H1 (cell line): Measurements from ENCODE around the gene SYT6. TPM values are rescaled to one million over a fixed set of nuclear protein-coding genes. Genes with fewer than 3 reads are reported as not detected.

ENCODE experiments used
- CTCF ChIA-PET: fragments of 300-600 bp; sonication (Branson Sonifier 250); formaldehyde crosslinking; loops from one replicate; lab custom pipeline; 2021; ENCODE audit not compliant: partially characterized antibody; lab: Charles Lee
- POLR2A ChIA-PET: fragments of 300-600 bp; sonication (Branson Sonifier 250); formaldehyde crosslinking; loops from one replicate; lab custom pipeline; 2021; ENCODE audit warnings: inconsistent platforms; ENCODE audit not compliant: partially characterized antibody; lab: Charles Lee
- DNase-seq, 2 experiments: peaks; one replicate each; pipeline versions ENCODE4 v3.0.0 to v3.0.0-alpha.2; 2010 to 2022; ENCODE audit warnings: low spot score in 2 of 2, low read depth in 1 of 2, mixed read lengths in 1 of 2
- FAIRE-seq: peaks from 2 replicates; lab custom pipeline; 2011; peaks lifted over from hg19 to GRCh38; lab: Jason Lieb, UNC
- H2AFZ ChIP-seq: 2 replicates; pipeline ENCODE4 v1.8.1; 2012; ENCODE audit warnings: low read length, inconsistent platforms
- H2AK5ac ChIP-seq: 2 replicates; pipeline ENCODE4 v1.6.1; 2013; ENCODE audit warnings: low read depth, low read length
- H2BK120ac ChIP-seq: replicated peaks from 2 replicates; pipeline ENCODE3; 2013; ENCODE audit warnings: low read depth, low read length, inconsistent platforms
- H2BK12ac ChIP-seq: 2 replicates; pipeline ENCODE4 v1.6.1; 2013; ENCODE audit warnings: low read depth, low read length
- H2BK15ac ChIP-seq: 2 replicates; pipeline ENCODE4 v1.6.1; 2013; ENCODE audit warnings: low read length
- H2BK20ac ChIP-seq: 2 replicates; pipeline ENCODE4 v1.6.1; 2013; ENCODE audit warnings: low read length
- H2BK5ac ChIP-seq: 2 replicates; pipeline ENCODE4 v1.6.1; 2013; ENCODE audit warnings: low read depth, low read length
- H3K14ac ChIP-seq: 2 replicates; pipeline ENCODE4 v1.6.1; 2013; ENCODE audit warnings: inconsistent platforms; ENCODE audit not compliant: insufficient read length
- H3K18ac ChIP-seq: 2 replicates; pipeline ENCODE4 v1.6.1; 2013; ENCODE audit warnings: low read length; ENCODE audit errors: extremely low read depth
- H3K23ac ChIP-seq: 2 replicates; pipeline ENCODE4 v1.6.1; 2013; ENCODE audit warnings: inconsistent platforms; ENCODE audit not compliant: insufficient read length
- H3K23me2 ChIP-seq: 2 replicates; pipeline ENCODE4 v1.6.1; 2013; ENCODE audit warnings: low read depth, low read length
- H3K27ac ChIP-seq: 2 replicates; pipeline ENCODE4 v1.6.1; 2011; ENCODE audit warnings: low read depth, low read length, inconsistent platforms
- H3K27me3 ChIP-seq, 4 experiments: replicated peaks in 1 of 4; 1 replicate in 1 of 4; 2 replicates in 3 of 4; pipeline versions ENCODE4 v1.6.1 to v1.8.1; 2011 to 2013; ENCODE audit warnings: low read length in 3 of 4, mild to moderate bottlenecking in 3 of 4, inconsistent platforms in 2 of 4, mixed read lengths in 2 of 4, moderate library complexity in 1 of 4; ENCODE audit not compliant: control insufficient read depth in 3 of 4, insufficient read depth in 3 of 4; ENCODE audit errors: extremely low read depth in 1 of 4
- H3K36me3 ChIP-seq, 4 experiments: 2 replicates each; pipeline versions ENCODE4 v1.6.1 to v1.8.1; 2011 to 2013; ENCODE audit warnings: mild to moderate bottlenecking in 4 of 4, low read length in 3 of 4, moderate library complexity in 2 of 4, control low read depth in 1 of 4, inconsistent platforms in 1 of 4; ENCODE audit not compliant: insufficient read depth in 4 of 4, control insufficient read depth in 2 of 4
- H3K4ac ChIP-seq: replicated peaks from 2 replicates; pipeline ENCODE3; 2013; ENCODE audit warnings: low read length, low read depth, mixed read lengths, inconsistent platforms; ENCODE audit not compliant: insufficient read length
- H3K4me1 ChIP-seq, 4 experiments: replicated peaks in 1 of 4; 1 replicate in 1 of 4; 2 replicates in 3 of 4; pipeline versions ENCODE4 v1.6.1 to v1.8.1; 2011 to 2013; ENCODE audit warnings: low read length in 3 of 4, inconsistent platforms in 2 of 4, mixed read lengths in 1 of 4; ENCODE audit not compliant: insufficient read depth in 4 of 4, control insufficient read depth in 3 of 4
- H3K4me2 ChIP-seq, 2 experiments: 2 replicates each; pipeline versions ENCODE4 v1.6.1 to v1.8.1; 2011 to 2013; ENCODE audit warnings: low read depth in 2 of 2, low read length in 2 of 2, control low read depth in 1 of 2, inconsistent platforms in 1 of 2, mild to moderate bottlenecking in 1 of 2; ENCODE audit not compliant: insufficient read depth in 1 of 2
- H3K4me3 ChIP-seq, 4 experiments: fragments of 200-600, 300-600 bp in 1 of 4; sonication (generic), shearing (Covaris generic), sonication (Bioruptor Twin) in 1 of 4; 2 replicates each; pipeline versions ENCODE4 v1.5.1 to v1.8.1; 2011 to 2016; ENCODE audit warnings: low read length in 4 of 4, low read depth in 3 of 4, control low read depth in 2 of 4, inconsistent platforms in 2 of 4, mild to moderate bottlenecking in 2 of 4, mixed read lengths in 1 of 4, moderate library complexity in 1 of 4; ENCODE audit not compliant: insufficient read depth in 2 of 4; ENCODE audit errors: extremely low read depth in 1 of 4
- H3K56ac ChIP-seq: replicated peaks from 2 replicates; pipeline ENCODE3; 2013; ENCODE audit warnings: low read depth, mild to moderate bottlenecking, mixed read lengths, low read length, inconsistent platforms; ENCODE audit not compliant: insufficient read length
- H3K79me1 ChIP-seq: 2 replicates; pipeline ENCODE4 v1.6.1; 2013; ENCODE audit warnings: low read depth, low read length, control low read depth
- H3K79me2 ChIP-seq, 2 experiments: 2 replicates each; pipeline versions ENCODE4 v1.6.1 to v1.8.1; 2012 to 2013; ENCODE audit warnings: low read length in 2 of 2, mild to moderate bottlenecking in 2 of 2, inconsistent platforms in 1 of 2; ENCODE audit not compliant: insufficient read depth in 2 of 2, control insufficient read depth in 1 of 2
- H3K9ac ChIP-seq, 4 experiments: replicated peaks in 1 of 4; 1 replicate in 1 of 4; 2 replicates in 3 of 4; pipeline versions ENCODE4 v1.6.1 to v1.8.1; 2011 to 2013; ENCODE audit warnings: low read depth in 3 of 4, low read length in 3 of 4, control low read depth in 2 of 4, mild to moderate bottlenecking in 2 of 4, moderate library complexity in 2 of 4, inconsistent platforms in 1 of 4; ENCODE audit errors: extremely low read depth in 1 of 4
- H3K9me3 ChIP-seq, 2 experiments: 2 replicates each; pipeline versions ENCODE4 v1.6.1 to v1.8.1; 2012 to 2013; ENCODE audit warnings: mild to moderate bottlenecking in 2 of 2, moderate library complexity in 2 of 2, control low read depth in 1 of 2, inconsistent platforms in 1 of 2, low read depth in 1 of 2, low read length in 1 of 2, mixed read lengths in 1 of 2; ENCODE audit not compliant: insufficient read depth in 2 of 2
- H4K20me1 ChIP-seq, 2 experiments: replicated peaks in 1 of 2; 2 replicates each; pipeline versions ENCODE3 to v1.8.1; 2011 to 2013; ENCODE audit warnings: inconsistent platforms in 2 of 2, low read length in 2 of 2, mild to moderate bottlenecking in 1 of 2; ENCODE audit not compliant: insufficient read depth in 2 of 2, control insufficient read depth in 1 of 2
- H4K5ac ChIP-seq: 2 replicates; pipeline ENCODE4 v1.6.1; 2013; ENCODE audit warnings: low read length, low read depth, mixed read lengths, inconsistent platforms; ENCODE audit not compliant: insufficient read length
- H4K8ac ChIP-seq: 2 replicates; pipeline ENCODE4 v1.8.0; 2013; ENCODE audit warnings: mild to moderate bottlenecking, moderate library complexity, low read length, inconsistent platforms; ENCODE audit not compliant: insufficient read depth; ENCODE audit errors: extremely low read depth
- H4K91ac ChIP-seq: replicated peaks from 2 replicates; pipeline ENCODE3; 2013; ENCODE audit warnings: low read length, mixed read lengths, inconsistent platforms; ENCODE audit not compliant: insufficient read length
- ASH2L ChIP-seq: fragments of 200-600, 300-600 bp; sonication (generic); IDR thresholded peaks from one replicate; pipeline ENCODE4 v1.7.1; 2017; ENCODE audit warnings: low read length
- ATF3 ChIP-seq: IDR thresholded peaks from 2 replicates; pipeline ENCODE4 v1.6.1; 2011; ENCODE audit warnings: low read depth, mild to moderate bottlenecking, low read length; ENCODE audit not compliant: insufficient read depth
- BRCA1 ChIP-seq: IDR thresholded peaks from 2 replicates; pipeline ENCODE4 v1.6.1; 2012; ENCODE audit warnings: low read depth, low read length, improper control_type of control experiment
- CBX5 ChIP-seq: fragments of 300-800, 300-1000 bp; sonication (generic); IDR thresholded peaks from 2 replicates; pipeline ENCODE4 v1.7.1; 2016; ENCODE audit warnings: antibody characterized with exemption, low read length, low read depth
- CHD1 ChIP-seq: IDR thresholded peaks from 2 replicates; pipeline ENCODE4 v1.6.1; 2012; ENCODE audit warnings: low read depth, low read length, improper control_type of control experiment
- NRF1 ChIP-seq: IDR thresholded peaks from 2 replicates; pipeline ENCODE4 v1.6.1; 2011; ENCODE audit warnings: mild to moderate bottlenecking, low read depth, low read length, improper control_type of control experiment
- RAD21 ChIP-seq, 2 experiments: IDR thresholded peaks in 1 of 2; conservative IDR thresholded peaks in 1 of 2; 2 replicates each; pipeline ENCODE4 v1.6.1; 2011; ENCODE audit warnings: low read depth in 2 of 2, low read length in 2 of 2, improper control_type of control experiment in 1 of 2, inconsistent platforms in 1 of 2, mild to moderate bottlenecking in 1 of 2, moderate library complexity in 1 of 2
- SIX5 ChIP-seq: IDR thresholded peaks from 2 replicates; pipeline ENCODE4 v1.6.1; 2011; ENCODE audit warnings: mild to moderate bottlenecking, low read depth, low read length
- TAF7 ChIP-seq: optimal IDR thresholded peaks from 2 replicates; pipeline ENCODE3; 2011; ENCODE audit warnings: low read depth, mild to moderate bottlenecking, inconsistent platforms, low read length, moderate library complexity, borderline replicate concordance
- TBP ChIP-seq: IDR thresholded peaks from 2 replicates; pipeline ENCODE4 v1.6.1; 2011; ENCODE audit warnings: low read depth, low read length, improper control_type of control experiment
- YY1 ChIP-seq: IDR thresholded peaks from 2 replicates; pipeline ENCODE4 v1.6.1; 2011; ENCODE audit warnings: low read depth, mild to moderate bottlenecking, low read length
- WGBS, 2 experiments: shearing (Covaris generic) in 1 of 2; methylation state at CpG; one replicate each; pipeline versions ENCODE4 v1.1.6 to v1.1.7; 2013 to 2015; ENCODE audit warnings: low lambda C conversion rate in 2 of 2, mixed read lengths in 2 of 2, inconsistent platforms in 1 of 2, low coverage in 1 of 2, missing lambda C conversion rate in 1 of 2; ENCODE audit not compliant: insufficient replicate concordance in 2 of 2, insufficient coverage in 1 of 2, insufficient read length in 1 of 2; ENCODE audit errors: extremely low coverage in 1 of 2, missing lambda C conversion rate in 1 of 2; 5-methylcytosine and 5-hydroxymethylcytosine counted together
- polyA plus RNA-seq, 7 experiments: library from polyadenylated mRNA; depleted of rRNA in 3 of 7; stranded (reverse) in 5 of 7; unstranded in 2 of 7; fragments of >200 nt in 5 of 7; fragments of 200-250 nt in 2 of 7; gene quantifications; 1 replicate in 5 of 7; 2 replicates in 1 of 7; 4 replicates in 1 of 7; pipeline versions ENCODE4 v1.2.1 to v1.2.3, GENCODE V29; 2011 to 2013; ENCODE audit warnings: missing spikeins in 2 of 7, mixed read lengths in 2 of 7
- total RNA-seq: library from RNA; stranded (reverse); fragmentation: NEBNext Ultra II Directional; extraction: Animal tissue kit (Norgen Biotek cat#: 25700); gene quantifications from 2 replicates; pipeline ENCODE4 v1.2.1, GENCODE V29; 2021

The SYT6 gene
- total and polyA plus RNA-seq, 2 of the 8 experiments (the other 6 are each of a cell fraction or from before 2014, with no cell fraction given) = 33.7 to 83.5 TPM

GRCh38 chr1:114081437-114082303 is 72.0 kb downstream of the SYT6 start:
- Histone ChIP-seq H2BK12ac (peak overlapping the region; percentile 98), H3K27ac (no peak overlapping the region), H3K36me3 (peaks cover 0 to 4% (median 0%) of the 10 kb centered on the region in 4 experiments; a peak in 1 of 8 replicates), H3K9ac (no peak overlapping the region), H3K4ac (no peak overlapping the region), H3K14ac (no peak overlapping the region), H2BK20ac (peak overlapping the region; percentile 97), H4K20me1 (no peaks in the 10 kb centered on the region), H4K91ac (peak overlapping the region; percentile 96), H3K18ac (peak overlapping the region; percentile 81), H3K23me2 (peaks cover 4% of the 10 kb centered on the region; the same call in 1 of the 2 replicates), H3K9me3 (no peaks in the 10 kb centered on the region), H3K23ac (no peak overlapping the region), H4K8ac (no peak overlapping the region), H2BK120ac (peak overlapping the region; percentile 60), H3K4me2 (peak overlapping the region in 1 of 2 experiments; percentile 5; a peak in 1 of 4 replicates), H3K79me1 (no peaks in the 10 kb centered on the region), H3K27me3 (no peaks in the 10 kb centered on the region; a peak in 1 of 7 replicates), H2AFZ (no peak overlapping the region), H3K4me1 (peaks cover 10 to 31% (median 24%) of the 10 kb centered on the region in 4 experiments), H3K79me2 (no peaks in the 10 kb centered on the region), H2AK5ac (peak overlapping the region; percentile 96), H2BK5ac (peak overlapping the region; percentile 79; the same call in 1 of the 2 replicates), H3K56ac (no peak overlapping the region), H2BK15ac (peak overlapping the region; percentile 82; the same call in 1 of the 2 replicates), H3K4me3 (no peak overlapping the region), H4K5ac (no peak overlapping the region)
- POLR2A ChIA-PET = interaction anchor here (1.3 to 5.9 kb wide), 3 partner anchors 10 to 46 kb away, joined by 3 to 47 read pairs (median 5); no protein-coding TSS in a partner anchor
- DNase-seq (no peak), FAIRE-seq (no peak)
- CTCF ChIA-PET = interaction anchor here (0.6 to 2.4 kb wide), 15 partner anchors 11 to 201 kb away, joined by 3 to 8 read pairs (median 4); partner anchors contain the start of gene OLFML3
- 88% methylated on average over 17 of the region's 17 CpGs; no CpG with 5 or more reads in 1 of the 2 experiments for WGBS, 2 experiments
- no peak for TF ChIP-seq SIX5
- TF ChIP-seq CBX5 = no peak
- no peak for TF ChIP-seq BRCA1
- no peak for TF ChIP-seq CHD1
- no peak for TF ChIP-seq NRF1
- no peak for TF ChIP-seq ASH2L
- no peak for TF ChIP-seq ATF3
- TF ChIP-seq YY1 = no peak
- TF ChIP-seq TAF7 = no peak
- no peak for TF ChIP-seq RAD21 (IDR thresholded peaks at IDR 0.05 in 1 of 2, conservative IDR thresholded peaks at IDR 0.05 in 1 of 2; ENCODE audit: low read depth in 2 of 2, low read length in 2 of 2)
- TF ChIP-seq TBP = no peak
